Mesodermal cell (in vitro differentiated cells): ENCODE measurements around the gene UGGT1.

Experiments
- H3K27ac ChIP-seq: 2 replicates; pipeline ENCODE4 v1.7.0; 2013; ENCODE audit warnings: mild to moderate bottlenecking, low read depth, low read length, moderate library complexity; ENCODE audit not compliant: severe bottlenecking
- H3K36me3 ChIP-seq: 2 replicates; pipeline ENCODE4 v1.7.1; 2013; ENCODE audit warnings: mild to moderate bottlenecking, low read length, moderate library complexity; ENCODE audit not compliant: control insufficient read depth, insufficient read depth
- H3K4me1 ChIP-seq: one replicate; pipeline ENCODE4 v1.7.1; 2013; ENCODE audit warnings: mild to moderate bottlenecking, low read length; ENCODE audit not compliant: insufficient read depth, control insufficient read depth, poor library complexity, severe bottlenecking
- H3K4me3 ChIP-seq: 2 replicates; pipeline ENCODE4 v1.7.0; 2013; ENCODE audit warnings: low read length, control low read depth, mild to moderate bottlenecking; ENCODE audit not compliant: insufficient read depth, poor library complexity, severe bottlenecking; ENCODE audit errors: extremely low read depth
- H3K9me3 ChIP-seq: 2 replicates; pipeline ENCODE4 v1.7.1; 2013; ENCODE audit warnings: mild to moderate bottlenecking, low read length, moderate library complexity; ENCODE audit not compliant: control insufficient read depth
- WGBS, 2 experiments: methylation state at CpG; one replicate each; pipeline ENCODE4 v1.1.5; 2013; ENCODE audit warnings: missing lambda C conversion rate in 2 of 2; ENCODE audit not compliant: insufficient coverage in 2 of 2; 5-methylcytosine and 5-hydroxymethylcytosine counted together

UGGT1 gene

DNA sequence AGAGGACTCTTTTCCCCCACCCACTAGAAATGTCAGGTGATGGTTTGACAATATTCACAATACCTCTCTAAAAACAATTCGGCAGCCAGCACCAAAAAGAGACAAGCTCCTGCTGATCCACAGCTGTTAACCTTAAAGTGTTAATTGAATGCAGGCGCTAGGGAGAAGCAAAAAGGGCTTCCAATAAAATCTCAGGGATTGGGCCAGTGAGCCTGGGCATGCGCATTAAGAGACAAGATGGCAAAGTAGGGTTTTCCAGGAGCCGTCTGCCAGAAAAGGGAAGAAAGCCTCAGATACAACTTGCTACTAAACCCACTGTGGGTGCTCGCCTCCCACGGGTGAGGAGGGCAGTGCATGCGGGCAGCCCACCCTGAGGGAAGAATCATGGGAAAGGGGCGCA is 128.9 kb downstream of the UGGT1 start:
- Histone ChIP-seq H3K36me3 (no peaks in the 10 kb centered on the region), H3K27ac (no peak overlapping the region), H3K4me1 (no peaks in the 10 kb centered on the region), H3K9me3 (no peaks in the 10 kb centered on the region), H3K4me3 (no peak overlapping the region)
- 88 to 96% methylated on average over 3 to 4 of the region's 8 CpGs for whole genome bisulfite sequencing, 2 experiments

DNA sequence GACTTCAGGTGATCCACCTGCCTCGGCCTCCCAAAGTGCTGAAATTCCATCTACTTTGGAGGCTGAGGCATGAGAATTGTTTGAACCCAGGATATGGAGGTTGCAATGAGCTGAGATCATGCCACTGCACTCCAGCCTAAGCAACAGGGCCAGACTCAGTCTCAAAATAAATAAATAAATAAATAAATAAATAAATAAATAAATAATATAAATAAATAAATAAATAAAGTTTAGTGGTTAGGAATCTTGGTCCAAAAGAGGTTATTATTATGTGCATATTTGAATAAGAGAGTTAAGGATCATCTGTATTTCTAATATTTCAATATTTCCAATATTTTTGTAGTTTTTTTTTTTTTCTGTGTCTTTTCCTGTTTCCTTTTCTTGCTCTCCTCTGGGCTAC is 136.9 kb downstream of the UGGT1 start:
- no peak overlapping the region for H3K4me3 ChIP-seq
- no peaks in the 10 kb centered on the region for H3K9me3 ChIP-seq
- WGBS, 2 experiments = 91 to 100% methylated on average over 1 of the region's 1 CpG

DNA sequence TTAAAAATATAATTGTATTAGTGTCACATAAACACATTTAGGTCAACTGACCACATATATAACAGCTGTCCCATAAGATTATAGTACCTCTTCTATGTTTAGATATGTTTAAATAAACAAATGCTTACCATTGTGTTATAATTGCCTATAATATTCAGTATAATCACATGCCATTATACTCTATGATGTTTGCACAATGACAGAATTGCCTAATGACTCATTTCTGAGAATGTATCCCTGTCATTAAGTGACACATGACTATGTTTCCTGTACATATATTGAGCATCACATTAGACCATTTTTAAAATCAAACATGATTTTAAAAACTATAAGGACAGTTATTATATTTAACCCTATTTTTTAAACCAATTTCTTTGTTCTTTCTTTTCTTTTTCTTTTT is 137.9 kb downstream of the UGGT1 start:
- no peak overlapping the region for H3K4me3 ChIP-seq
- no peaks in the 10 kb centered on the region for H3K9me3 ChIP-seq

More for the DNA sequence above, 136.9 kb downstream of the UGGT1 start:
- no peaks in the 10 kb centered on the region for H3K36me3 ChIP-seq
- no peak overlapping the region for H3K27ac ChIP-seq
- H3K4me1 ChIP-seq = no peaks in the 10 kb centered on the region

DNA sequence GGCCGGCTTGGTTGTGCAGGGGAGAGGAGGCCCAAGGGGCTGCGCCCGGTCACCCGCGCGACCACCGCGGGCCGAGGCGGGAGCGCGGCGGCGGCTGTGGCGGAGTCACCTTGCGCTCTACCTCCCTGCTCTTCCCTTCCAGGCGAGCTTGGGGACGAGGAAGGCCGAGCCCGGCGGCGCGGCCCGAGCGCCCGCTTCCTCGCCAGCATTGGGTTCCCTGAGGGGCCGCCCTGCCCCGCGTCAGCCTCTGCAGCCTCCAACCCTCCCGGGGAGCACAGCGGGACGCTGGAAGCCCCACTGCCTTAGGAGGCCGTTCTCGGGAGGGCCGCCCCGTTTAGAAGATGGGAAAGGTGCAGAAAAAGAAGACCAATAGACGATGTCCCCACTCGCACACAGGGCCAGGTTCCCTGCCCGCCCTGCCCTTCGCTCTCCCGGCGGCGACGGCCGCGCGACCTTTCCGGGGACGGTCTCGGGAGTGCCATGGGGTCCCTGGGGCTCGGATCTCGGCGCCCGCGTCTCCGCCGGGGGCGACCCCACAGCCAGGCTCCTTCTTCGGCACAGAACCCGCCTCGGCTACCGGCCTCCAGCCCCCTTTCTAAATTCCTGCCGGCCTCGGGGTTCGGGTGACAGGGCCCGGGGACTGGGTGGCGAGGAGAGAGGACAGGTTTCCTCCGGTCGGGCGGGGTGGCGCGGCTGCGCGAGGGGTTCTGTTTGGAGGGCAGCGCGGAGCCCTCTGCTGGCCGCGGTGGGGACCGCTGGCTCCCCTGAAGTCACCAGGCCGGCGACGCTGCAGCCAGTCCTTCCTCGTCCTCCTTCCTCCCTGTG is 142.2 kb downstream of the UGGT1 start:
- Histone ChIP-seq H3K4me1 (no peaks in the 10 kb centered on the region), H3K36me3 (no peaks in the 10 kb centered on the region), H3K9me3 (no peaks in the 10 kb centered on the region), H3K4me3 (peak overlapping the region; percentile 62), H3K27ac (no peak overlapping the region)
- 1% methylated on average over 44 to 62 of the region's 84 CpGs for WGBS, 2 experiments

More for the DNA sequence above, 137.9 kb downstream of the UGGT1 start:
- Histone ChIP-seq H3K27ac (no peak overlapping the region), H3K36me3 (no peaks in the 10 kb centered on the region), H3K4me1 (no peaks in the 10 kb centered on the region)

DNA sequence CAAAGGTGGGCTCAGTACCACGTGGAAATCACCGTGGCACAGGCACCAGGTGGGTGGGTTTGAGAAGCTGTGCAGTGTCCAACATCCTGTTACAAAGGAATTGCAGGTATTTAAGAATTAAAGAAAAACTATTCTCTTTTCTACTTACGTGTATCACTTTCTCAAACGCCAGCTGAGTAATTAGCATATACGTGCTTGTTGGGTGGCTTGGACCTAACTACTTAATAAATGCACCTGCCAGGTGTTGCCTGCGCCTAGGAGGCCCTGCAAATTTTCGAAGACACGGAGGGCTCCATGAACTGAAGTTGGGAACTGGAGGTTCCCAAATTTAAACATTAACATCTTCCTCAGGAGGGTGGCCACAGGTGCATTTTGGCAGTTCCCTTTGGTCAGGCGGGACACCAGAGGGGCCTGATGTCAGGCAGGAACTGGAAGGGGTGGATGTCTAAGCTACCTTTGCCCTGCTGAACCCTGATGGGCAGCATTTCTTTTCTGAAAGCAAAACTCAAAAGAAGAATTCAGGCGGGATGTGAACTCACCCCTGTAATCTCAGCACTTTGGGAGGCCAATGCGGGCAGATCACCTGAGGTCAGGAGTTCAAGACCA is 142.9 kb downstream of the UGGT1 start:
- 46 to 81% methylated on average over 4 to 9 of the region's 11 CpGs for WGBS, 2 experiments
- no peaks in the 10 kb centered on the region for H3K9me3 ChIP-seq
- H3K36me3 ChIP-seq = no peaks in the 10 kb centered on the region
- peak overlapping the region; percentile 62 for H3K4me3 ChIP-seq
- no peak overlapping the region for H3K27ac ChIP-seq
- no peaks in the 10 kb centered on the region for H3K4me1 ChIP-seq

DNA sequence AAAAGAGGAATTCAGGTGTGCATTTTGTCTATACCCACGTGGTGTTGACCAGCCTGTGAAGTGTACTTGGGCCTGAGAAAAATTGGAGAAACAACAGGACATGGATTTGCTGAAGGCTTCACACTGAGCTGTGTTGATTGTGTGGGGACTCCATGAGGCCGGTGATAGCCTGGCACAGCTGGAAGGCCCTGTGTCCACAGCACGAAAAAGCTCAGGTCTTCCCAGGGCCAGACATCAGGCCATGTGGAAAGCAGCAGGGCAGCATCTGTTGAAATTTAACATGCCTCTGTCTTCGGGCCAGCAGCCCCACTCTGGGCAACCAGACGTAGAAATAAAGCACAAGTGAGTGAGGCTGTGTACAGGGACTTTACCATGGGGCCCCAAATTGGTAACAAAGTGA is 143.6 kb downstream of the UGGT1 start:
- no peaks in the 10 kb centered on the region for H3K36me3 ChIP-seq
- no peaks in the 10 kb centered on the region for H3K9me3 ChIP-seq
- 63 to 77% methylated on average over 4 to 5 of the region's 5 CpGs for WGBS, 2 experiments
- no peaks in the 10 kb centered on the region for H3K4me1 ChIP-seq
- no peak overlapping the region for H3K4me3 ChIP-seq
- H3K27ac ChIP-seq = no peak overlapping the region

DNA sequence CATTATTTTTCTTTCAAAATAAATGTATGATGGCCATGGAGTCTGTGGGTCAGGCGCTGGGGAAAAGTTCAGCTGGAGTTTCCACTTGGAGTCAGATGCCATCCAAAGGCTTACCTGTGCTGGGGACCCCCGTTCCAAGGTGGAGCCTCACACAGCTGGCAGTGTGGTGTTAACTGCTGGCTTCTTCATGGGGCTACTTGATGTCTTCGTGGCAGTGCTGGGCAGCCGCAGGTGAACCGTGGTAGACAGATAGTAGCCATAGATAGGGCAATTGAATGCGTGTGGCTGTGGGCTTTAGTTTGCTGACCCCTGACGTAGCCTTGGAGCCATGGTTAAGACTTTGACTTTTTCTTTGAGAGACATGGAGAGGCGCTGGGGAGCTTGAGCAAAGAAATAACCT is 144.6 kb downstream of the UGGT1 start:
- Histone ChIP-seq H3K9me3 (no peaks in the 10 kb centered on the region), H3K27ac (no peak overlapping the region), H3K4me3 (no peak overlapping the region), H3K4me1 (no peaks in the 10 kb centered on the region), H3K36me3 (no peaks in the 10 kb centered on the region)
- 89 to 90% methylated on average over 6 to 7 of the region's 8 CpGs for WGBS, 2 experiments

DNA sequence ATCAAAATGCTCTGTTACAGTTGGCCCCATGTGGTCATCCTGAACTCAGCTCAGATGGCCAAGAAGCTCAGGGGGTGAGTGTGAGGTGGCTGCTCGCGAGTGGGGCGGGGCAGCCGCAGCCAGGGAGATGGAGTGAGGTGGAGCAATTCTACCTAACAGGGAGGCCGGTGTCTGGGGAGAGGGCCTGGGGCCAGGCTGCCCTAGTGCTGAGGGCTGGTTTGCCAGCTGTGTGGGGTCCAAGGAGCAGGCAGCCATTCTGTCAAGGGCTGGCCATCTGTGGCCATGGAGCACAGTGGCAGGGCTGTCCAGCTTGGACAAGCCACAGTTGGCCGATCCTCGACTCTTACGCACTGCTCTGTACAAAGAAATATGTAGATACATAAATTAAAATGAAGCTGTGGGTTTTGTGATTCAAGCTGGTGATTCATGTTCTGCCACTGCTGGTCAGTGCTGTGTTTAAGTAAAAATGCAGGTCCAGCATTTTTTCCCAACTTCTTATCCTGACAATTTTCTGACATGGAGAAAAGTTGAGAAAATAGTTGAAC is 145.6 kb downstream of the UGGT1 start:
- WGBS, 2 experiments = 91 to 95% methylated on average over 5 to 7 of the region's 8 CpGs

DNA sequence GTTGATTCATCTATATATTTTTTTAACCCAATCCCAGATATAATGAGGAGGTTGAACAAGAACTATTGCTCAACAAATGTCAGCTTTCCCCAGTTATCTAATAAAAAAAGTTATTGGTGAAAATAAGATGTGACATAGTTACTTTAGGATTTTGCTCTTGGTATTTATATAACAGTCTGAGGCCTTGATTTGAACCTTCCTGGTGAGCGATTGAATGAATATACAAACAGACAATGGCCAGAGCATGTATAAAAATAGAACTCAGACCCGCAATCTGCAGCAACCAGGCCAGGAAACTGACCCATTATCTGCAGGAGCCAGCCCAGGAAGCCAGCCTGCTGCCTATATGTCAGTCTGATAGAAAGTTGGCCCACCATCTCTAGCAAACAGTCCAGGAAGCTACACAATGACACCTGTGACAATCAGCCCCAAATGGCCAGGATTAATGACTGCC is 146.1 kb downstream of the UGGT1 start:
- Histone ChIP-seq H3K9me3 (no peaks in the 10 kb centered on the region), H3K36me3 (no peaks in the 10 kb centered on the region), H3K4me3 (no peak overlapping the region), H3K4me1 (no peaks in the 10 kb centered on the region), H3K27ac (no peak overlapping the region)
- 88 to 97% methylated on average over 2 of the region's 2 CpGs for WGBS, 2 experiments

More for the DNA sequence above, 145.6 kb downstream of the UGGT1 start:
- H3K27ac ChIP-seq = no peak overlapping the region
- no peaks in the 10 kb centered on the region for H3K9me3 ChIP-seq
- no peak overlapping the region for H3K4me3 ChIP-seq
- no peaks in the 10 kb centered on the region for H3K4me1 ChIP-seq
- no peaks in the 10 kb centered on the region for H3K36me3 ChIP-seq

DNA sequence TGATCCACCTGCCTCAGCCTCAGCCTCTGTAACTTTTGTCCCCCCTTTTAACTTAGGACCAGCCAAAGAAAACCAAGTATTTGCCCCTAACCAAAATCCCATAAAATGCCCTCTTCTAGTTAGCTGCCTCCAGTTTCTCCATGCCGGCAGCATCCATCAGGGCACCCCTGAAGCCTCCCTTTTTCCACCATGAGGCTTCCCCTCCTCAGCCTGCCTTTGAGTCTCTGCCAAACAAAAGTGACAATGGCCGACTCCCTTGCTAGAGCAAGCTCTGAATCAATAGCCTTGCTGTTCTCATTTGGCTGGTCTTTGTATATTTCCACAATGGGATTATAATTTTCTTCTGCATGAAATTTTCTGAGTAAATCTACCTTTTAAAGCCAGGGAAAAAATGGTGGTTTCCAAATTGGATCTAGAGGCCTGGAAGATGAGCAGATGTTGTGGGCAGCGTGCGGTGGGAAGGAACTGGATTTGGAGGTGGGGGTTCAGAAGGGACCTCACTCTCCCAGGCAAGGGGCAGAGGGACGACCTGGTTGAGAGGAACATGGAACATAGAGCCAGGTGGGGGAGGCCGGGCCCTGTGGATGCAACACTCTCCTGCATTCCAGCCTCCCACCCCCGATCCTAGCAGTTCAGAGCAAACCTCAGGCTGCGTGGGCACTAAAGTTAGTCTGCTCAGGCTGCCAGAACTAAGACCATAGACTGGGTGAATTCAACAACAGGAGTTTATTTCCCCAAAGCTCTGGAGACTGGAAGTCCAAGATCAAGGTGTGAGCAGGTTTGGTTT is 147.1 kb downstream of the UGGT1 start:
- H3K4me1 ChIP-seq = no peaks in the 10 kb centered on the region
- 90 to 100% methylated on average over 6 to 7 of the region's 8 CpGs for WGBS, 2 experiments
- no peaks in the 10 kb centered on the region for H3K9me3 ChIP-seq
- H3K36me3 ChIP-seq = no peaks in the 10 kb centered on the region
- H3K27ac ChIP-seq = no peak overlapping the region
- no peak overlapping the region for H3K4me3 ChIP-seq
